GM12872 (cell line): ENCODE data around the gene FLCN.

Source experiments
- TF ChIP-seq, protein P1 (sequence below): IDR thresholded peaks from 3 replicates; pipeline ENCODE4 v1.5.1; 2011; ENCODE audit warnings: low read depth, mild to moderate bottlenecking, low read length, moderate library complexity; ENCODE audit not compliant: insufficient read depth

The FLCN gene

DNA sequence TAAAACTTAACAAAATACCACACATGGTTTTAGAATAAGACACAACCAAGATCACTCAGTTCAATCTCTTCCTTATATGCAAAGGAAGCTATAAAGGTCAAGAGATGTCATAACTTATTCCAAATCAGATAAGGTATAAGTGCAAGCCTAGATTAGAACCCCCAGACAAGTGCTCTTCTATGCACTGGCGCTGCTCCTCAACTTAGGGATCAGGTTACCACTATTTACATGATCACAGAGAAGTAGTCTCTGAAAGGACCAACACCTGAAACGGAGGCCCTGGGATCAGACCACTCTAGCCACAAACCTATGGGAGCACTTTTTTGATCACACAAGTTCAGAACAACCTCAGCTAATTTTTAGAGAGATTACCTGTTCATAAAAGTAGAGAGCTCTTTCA, 27.5 kb upstream of the FLCN start:
- TF ChIP-seq, protein P1, sequence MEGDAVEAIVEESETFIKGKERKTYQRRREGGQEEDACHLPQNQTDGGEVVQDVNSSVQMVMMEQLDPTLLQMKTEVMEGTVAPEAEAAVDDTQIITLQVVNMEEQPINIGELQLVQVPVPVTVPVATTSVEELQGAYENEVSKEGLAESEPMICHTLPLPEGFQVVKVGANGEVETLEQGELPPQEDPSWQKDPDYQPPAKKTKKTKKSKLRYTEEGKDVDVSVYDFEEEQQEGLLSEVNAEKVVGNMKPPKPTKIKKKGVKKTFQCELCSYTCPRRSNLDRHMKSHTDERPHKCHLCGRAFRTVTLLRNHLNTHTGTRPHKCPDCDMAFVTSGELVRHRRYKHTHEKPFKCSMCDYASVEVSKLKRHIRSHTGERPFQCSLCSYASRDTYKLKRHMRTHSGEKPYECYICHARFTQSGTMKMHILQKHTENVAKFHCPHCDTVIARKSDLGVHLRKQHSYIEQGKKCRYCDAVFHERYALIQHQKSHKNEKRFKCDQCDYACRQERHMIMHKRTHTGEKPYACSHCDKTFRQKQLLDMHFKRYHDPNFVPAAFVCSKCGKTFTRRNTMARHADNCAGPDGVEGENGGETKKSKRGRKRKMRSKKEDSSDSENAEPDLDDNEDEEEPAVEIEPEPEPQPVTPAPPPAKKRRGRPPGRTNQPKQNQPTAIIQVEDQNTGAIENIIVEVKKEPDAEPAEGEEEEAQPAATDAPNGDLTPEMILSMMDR = no peak

DNA sequence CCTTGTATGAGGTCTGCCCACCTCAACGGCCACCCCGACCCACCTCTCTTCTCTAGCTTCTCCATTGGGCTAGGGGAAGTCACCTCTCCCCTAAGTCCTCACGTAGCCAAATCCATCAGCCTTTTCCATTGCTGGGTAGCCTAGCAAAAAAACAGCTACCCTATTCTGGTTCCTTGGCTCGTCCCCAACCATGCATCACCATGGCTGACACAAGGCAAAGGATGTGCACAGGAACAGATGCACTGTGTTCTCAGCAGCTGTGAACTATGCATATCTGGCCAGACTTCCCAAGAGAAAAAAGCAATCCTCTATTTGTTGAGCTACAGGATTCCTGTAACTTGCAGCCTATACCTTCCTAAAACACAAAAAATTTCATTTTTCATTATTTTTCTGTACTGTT, 22.0 kb upstream of the FLCN start:
- TF ChIP-seq, protein P1 = no peak

DNA sequence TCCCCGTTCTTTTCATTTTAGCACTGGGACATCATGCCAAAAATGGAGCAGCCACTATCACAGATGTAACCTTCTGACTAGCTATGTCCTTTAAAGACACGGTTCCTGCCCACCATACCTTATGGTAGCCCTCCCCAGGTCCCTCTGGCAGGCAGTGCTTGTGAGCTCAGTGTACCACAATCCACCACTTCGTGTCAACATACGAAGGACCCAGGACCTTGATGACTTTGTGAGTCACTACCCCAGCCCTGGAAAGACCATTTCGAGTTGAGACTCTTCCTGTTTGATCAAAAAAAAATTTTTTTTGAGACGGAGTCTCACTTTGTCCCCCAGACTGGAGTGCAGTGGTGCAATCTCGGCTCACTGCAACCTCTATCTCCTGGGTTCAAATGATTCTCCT, 21.0 kb upstream of the FLCN start:
- TF ChIP-seq, protein P1 = no peak

DNA sequence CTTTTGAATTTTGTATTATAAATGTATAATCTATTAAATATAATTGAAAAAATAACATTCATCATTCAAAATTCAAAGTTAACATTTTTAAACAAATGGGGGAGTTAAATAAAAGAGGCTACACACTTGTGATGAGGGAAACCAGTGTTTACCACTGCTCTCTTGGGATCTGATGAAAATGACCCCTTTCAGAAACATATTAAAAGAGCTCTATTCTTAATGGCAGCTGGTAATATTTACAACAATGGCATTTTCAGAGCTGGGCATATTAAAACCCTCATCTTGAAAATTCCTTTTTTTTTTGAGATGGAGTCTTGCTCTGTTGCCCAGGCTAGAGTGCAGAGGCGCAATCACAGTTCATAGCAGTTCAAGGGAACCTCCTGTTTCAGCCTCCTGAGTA, 19.3 kb upstream of the FLCN start:
- TF ChIP-seq, protein P1 = no peak

DNA sequence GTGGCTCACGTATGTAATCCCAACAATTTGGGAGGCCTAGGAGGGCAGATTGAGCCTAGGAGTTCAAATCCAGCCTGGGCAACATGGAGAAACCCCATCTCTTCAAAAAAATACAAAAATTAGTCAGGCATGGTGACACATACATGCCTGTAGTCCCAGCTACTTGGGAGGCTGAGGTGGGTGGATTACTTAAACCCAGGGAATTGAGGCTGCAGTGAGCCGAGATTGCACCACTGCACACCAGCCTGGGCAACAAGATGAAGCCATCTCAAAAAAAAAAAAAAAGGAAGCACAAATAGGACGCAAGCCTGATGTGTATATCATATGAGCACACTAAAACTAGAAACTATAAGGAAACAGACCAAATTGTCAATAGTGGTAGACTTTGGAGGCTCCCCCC, 17.1 kb upstream of the FLCN start:
- TF ChIP-seq, protein P1 = no peak

DNA sequence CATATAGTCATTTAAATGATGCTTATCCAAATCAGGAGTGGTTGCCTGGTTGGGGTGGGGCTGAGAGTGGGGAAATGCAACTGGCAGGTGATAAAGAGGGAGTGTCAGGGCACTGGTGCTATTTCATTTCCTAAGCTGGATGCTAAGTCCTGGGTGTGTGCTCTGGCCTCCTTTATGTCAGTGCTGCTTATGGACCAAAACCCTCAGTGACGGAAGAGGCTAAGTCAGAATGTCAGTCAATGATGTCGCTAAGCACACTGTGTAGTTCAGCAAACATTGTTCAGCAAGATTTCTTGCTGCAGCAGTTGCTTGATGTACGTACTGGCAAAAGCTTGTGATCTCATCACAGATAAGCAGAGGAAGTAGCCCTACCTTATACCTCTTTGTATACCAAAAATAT, 16.4 kb upstream of the FLCN start:
- TF ChIP-seq, protein P1 = no peak

DNA sequence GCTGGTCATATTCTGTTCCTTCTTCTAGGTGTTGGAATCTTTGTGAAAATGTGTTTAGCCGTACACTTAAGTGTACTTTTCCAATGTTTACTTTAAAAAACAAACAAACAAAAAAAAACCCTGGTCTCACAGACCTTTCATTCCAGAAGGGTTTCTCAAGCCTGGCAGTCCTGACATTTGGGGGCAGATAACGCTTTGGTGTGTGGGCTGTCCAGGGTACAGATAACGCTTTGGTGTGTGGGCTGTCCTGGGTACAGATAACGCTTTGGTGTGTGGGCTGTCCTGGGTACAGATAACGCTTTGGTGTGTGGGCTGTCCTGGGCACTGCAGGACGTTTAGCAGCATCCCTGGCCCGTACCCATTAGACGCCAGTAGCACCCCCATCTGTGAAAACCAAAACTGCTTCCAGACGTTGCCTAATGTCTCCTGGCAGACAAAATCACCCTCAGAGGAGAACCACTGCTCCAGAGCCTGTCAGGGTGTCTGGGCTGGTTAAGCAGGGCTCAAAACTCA, 15.2 kb upstream of the FLCN start:
- TF ChIP-seq, protein P1 = no peak

DNA sequence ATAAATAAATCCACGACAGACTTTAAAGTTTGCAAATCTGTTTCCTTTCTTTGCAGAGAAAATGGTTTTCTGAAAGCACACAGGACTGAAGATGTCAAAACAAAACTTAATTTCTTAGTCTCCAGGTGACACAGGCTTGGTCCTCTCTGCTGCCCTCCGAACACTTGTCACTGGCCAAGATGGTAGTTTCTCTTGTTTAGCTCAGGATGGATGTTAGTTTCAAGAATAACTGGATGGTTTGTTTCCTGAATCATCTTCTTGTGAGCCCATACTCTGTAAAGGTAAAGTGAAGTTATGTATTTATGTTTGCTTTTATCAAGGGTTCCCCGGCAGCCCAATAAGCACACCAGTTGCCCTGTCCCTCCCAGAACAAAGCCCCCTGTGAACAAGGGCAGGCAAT, 9.9 kb upstream of the FLCN start:
- TF ChIP-seq, protein P1 = no peak
